GM18867 (cell line): ENCODE results near the gene CHCHD6.

Experiments
- ATAC-seq: cut with Tn5 transposase; IDR thresholded peaks from one replicate; pipeline ENCODE4 v1.9.1; 2021; ENCODE audit warnings: mild to moderate bottlenecking, moderate library complexity; ENCODE audit not compliant: unreplicated experiment

Gene CHCHD6

GRCh38 chr3:126816986-126817777 is 113.1 kb downstream of the CHCHD6 start:
- no peak for ATAC-seq

- no peak for ATAC-seq
Observed at GRCh38 chr3:126817781-126818180, 113.7 kb downstream of the CHCHD6 start.

GRCh38 chr3:126818400-126819095 is 114.5 kb downstream of the CHCHD6 start:
- no peak for ATAC-seq

- no peak for ATAC-seq
Observed at GRCh38 chr3:126826693-126827092, 122.7 kb downstream of the CHCHD6 start.

- no peak for ATAC-seq
Observed at GRCh38 chr3:126827121-126827520, 123.1 kb downstream of the CHCHD6 start.

GRCh38 chr3:126828306-126828705 is 124.3 kb downstream of the CHCHD6 start:
- ATAC-seq: no peak

- ATAC-seq: no peak
Observed at GRCh38 chr3:126832933-126833332, 128.9 kb downstream of the CHCHD6 start.

GRCh38 chr3:126834596-126835471 is 130.8 kb downstream of the CHCHD6 start:
- ATAC-seq: no peak

- no peak for ATAC-seq
Observed at GRCh38 chr3:126835472-126836219, 131.6 kb downstream of the CHCHD6 start.

- no peak for ATAC-seq
Observed at GRCh38 chr3:126836220-126836860, 132.3 kb downstream of the CHCHD6 start.

GRCh38 chr3:126837773-126838172 is 133.7 kb downstream of the CHCHD6 start:
- no peak for ATAC-seq

- no peak for ATAC-seq
Observed at GRCh38 chr3:126845920-126846715, 142.1 kb downstream of the CHCHD6 start.

- ATAC-seq: no peak
Observed at GRCh38 chr3:126847061-126847460, 143.0 kb downstream of the CHCHD6 start.

GRCh38 chr3:126848991-126849390 is 145.0 kb downstream of the CHCHD6 start:
- no peak for ATAC-seq

- no peak for ATAC-seq
Observed at GRCh38 chr3:126849768-126850167, 145.7 kb downstream of the CHCHD6 start.

- no peak for ATAC-seq
Observed at GRCh38 chr3:126850370-126851085, 146.5 kb downstream of the CHCHD6 start.

- no peak for ATAC-seq
Observed at GRCh38 chr3:126851382-126851781, 147.3 kb downstream of the CHCHD6 start.

GRCh38 chr3:126851934-126852333 is 147.9 kb downstream of the CHCHD6 start:
- ATAC-seq: no peak

GRCh38 chr3:126852511-126852910 is 148.5 kb downstream of the CHCHD6 start:
- no peak for ATAC-seq
